HG03045 (cell line): ENCODE data around the gene MSI2.
"Not testable (repeated sequence)": the region's sequence is repeated elsewhere in the genome, so short reads cannot be mapped to it uniquely, and the experiment has no call there.

Source experiments
- ATAC-seq: cut with Tn5 transposase; IDR thresholded peaks from one replicate; pipeline ENCODE4 v1.9.1; 2021; ENCODE audit warnings: mild to moderate bottlenecking, moderate library complexity; ENCODE audit not compliant: unreplicated experiment

The MSI2 gene

DNA sequence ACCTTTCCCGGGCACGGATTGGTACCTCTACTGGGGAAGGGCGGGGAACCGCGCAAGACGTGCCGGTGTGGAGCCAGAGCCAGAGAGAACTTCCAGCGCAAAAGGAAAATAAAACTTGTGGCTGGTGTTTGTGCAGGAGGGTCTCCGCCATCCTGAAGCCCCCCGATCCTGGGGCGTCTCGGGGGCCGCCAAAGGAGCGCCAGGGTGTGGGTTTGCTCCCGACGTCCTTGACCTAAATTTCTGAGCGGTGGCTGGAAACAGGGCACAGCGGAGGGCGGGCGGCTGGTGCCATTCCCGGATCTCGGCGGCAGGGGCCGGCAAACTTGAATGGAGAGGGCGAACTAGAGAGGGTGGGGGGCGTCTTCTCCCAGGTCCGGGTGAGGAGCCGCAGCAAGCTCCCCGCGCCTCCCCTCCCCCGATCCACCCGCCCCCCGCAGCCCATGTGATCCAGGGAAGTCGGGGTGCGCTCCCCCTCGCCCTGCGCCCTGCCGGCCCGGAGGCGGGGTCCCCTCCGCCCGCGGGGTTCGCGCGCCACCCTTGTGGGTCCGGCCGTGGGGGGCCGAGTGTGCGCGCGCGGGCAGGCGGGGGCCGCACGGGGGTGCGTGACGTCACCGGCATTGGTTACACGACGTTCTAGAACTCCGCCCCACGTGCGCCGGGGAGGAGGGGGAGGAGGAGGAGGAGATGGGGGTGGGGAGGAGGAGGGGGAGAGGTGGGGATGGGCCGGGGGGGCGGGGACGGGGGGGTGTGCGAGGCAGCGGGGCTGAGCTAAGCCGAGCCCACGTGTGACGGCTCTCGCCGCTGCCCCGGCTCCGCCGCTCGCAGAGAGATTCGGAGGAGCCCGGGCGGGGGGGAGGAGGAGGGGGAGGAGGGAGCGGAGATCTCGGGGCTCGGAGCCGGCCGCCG, at the start of gene MSI2:
Gene MSI2, plus strand, starts transcription at position 748 of the 906 bp plus-strand sequence. CDS start 220 bp downstream, outside the sequence.
- ATAC-seq, result peak; percentile 77

DNA sequence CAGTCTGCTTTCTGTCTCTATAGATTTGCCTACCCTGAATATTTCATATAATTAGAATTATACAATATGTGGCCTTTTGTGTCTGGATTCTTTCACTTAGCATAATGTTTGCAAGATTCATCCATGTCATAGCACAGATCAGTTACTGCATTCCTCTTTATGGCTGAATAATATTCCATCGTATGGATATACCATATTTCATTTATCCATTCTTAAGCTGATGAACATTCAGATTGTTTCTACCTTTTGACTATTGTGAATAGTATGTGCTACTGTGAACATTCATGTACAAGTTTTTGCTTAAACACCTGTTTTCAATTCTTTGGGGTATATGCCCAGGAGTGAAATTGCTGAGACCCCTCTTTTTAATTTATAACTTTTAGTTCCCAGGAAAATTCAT, 49.4 kb upstream of the MSI2 start:
- no peak for ATAC-seq

DNA sequence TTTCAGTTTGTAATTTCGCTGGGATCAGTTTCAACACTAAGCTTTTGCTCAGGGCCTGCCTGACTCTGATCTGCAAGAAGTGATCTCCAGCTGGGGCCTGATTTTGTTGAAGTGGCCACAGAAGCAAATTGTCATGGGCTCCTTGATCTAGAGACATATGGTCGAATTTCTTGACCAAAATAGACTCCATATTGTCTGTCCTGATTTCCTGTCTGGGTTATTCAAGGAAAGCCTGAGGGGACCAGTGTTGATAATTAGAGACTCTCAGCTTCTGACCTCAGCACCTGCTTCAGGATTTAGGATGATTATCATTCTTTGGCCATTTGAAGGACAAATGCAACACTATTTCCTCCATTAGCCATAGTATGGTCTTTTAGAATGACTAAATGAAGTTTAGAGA, 48.9 kb upstream of the MSI2 start:
- ATAC-seq, result no peak

DNA sequence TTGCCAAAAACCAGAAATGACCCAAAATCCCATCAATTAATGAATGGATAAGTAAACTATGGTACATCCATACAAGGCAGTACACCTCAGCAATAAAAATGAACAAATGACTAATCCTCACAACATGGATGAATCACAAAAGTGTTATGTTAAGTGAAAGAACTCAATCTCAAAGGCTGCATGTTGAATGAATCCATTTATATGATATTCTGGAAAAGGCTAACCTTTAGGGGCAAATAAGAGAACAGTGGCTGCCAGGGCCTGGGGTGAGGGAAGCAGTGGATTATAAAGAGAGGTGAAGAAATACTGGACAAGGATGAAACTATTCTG, 46.1 kb upstream of the MSI2 start:
- no peak for ATAC-seq

DNA sequence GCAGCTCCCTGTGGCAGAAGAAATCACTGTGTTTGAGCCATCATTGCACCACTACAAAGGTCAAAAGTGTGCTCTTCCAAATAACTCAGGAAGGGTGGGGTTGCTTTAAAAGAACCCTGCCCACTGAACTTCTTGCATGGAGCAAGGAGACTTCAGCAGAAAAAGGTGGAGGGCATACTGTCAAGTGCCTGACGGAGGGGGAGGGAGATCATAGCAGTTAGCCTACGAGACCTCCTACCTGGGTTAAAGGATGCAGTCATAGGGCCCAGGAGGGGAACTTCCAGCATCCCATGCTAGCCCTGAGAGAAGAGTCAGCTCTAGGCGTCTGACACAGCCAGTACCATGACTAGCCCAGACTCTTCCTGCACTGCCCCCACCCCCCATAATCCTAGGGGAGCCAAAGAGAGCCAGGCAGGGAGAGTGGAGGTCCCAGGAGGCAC, 45.3 kb upstream of the MSI2 start:
- no peak for ATAC-seq

DNA sequence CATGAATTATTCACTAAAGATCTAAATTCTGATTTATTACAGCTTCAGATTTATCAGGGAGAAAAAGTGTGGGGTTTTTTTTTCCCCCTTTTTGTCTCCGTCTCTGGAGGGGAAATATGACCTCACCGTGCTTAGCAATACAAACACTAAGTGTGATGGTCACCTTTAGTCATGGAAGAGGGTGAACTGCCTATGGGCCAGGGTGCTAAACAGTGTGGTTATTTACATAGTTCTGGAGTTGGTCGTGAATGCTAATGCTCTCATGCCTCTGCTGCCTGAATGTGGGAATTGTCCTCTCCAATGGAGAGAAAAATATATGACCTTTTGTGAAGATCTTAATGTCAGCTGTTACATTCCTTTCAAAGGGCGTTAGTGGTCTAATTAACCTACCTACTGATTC, 44.8 kb upstream of the MSI2 start:
- no peak for ATAC-seq

DNA sequence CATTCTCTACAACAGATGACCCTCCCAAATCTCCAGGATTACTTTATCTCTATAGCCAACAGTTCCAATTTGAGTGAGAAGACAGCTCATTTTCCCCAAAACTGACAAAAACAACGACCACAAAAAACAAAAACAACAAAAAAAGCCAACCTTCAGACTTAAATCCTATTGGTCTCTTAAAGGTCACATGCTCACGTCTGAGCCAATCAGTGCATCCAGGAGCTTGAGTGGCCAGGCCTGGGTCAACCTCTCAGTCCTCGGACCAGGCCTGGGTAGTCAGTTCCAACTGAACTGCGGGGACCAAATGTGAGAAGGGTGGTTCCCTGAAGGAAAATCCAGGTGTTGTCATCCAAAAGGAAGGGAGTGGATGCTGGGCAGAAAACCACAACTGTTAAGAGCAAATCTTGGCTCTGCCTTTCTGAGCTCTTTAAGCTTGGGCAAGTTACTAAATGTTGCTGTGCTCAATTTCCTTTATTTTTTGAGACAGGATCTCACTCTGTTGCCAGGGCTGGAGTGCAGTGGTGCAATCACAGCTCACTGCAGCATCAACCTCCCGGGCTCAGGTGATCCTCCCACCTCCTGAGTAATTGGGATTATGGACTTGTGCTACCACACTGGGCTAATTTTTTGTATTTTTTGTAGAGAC, 43.0 kb upstream of the MSI2 start:
- ATAC-seq, result no peak

DNA sequence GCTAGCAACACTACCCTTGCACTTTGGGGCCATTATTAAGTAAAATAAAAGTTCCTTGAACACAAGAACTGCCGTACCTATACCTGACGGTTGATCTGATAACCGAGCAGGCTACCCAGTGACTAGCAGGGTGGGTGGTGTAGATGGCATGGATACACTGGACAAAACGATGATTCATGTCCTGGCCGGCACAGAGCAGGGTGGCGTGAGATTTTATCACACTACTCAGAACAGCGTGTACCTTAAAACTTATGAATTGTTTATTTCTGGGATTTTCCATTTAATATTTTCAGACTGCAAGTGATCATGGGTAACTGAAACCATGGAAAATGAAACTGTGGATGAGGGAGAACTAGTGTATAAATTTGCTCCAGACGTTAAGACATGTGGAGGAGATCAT, 41.0 kb upstream of the MSI2 start:
- ATAC-seq, result no peak

DNA sequence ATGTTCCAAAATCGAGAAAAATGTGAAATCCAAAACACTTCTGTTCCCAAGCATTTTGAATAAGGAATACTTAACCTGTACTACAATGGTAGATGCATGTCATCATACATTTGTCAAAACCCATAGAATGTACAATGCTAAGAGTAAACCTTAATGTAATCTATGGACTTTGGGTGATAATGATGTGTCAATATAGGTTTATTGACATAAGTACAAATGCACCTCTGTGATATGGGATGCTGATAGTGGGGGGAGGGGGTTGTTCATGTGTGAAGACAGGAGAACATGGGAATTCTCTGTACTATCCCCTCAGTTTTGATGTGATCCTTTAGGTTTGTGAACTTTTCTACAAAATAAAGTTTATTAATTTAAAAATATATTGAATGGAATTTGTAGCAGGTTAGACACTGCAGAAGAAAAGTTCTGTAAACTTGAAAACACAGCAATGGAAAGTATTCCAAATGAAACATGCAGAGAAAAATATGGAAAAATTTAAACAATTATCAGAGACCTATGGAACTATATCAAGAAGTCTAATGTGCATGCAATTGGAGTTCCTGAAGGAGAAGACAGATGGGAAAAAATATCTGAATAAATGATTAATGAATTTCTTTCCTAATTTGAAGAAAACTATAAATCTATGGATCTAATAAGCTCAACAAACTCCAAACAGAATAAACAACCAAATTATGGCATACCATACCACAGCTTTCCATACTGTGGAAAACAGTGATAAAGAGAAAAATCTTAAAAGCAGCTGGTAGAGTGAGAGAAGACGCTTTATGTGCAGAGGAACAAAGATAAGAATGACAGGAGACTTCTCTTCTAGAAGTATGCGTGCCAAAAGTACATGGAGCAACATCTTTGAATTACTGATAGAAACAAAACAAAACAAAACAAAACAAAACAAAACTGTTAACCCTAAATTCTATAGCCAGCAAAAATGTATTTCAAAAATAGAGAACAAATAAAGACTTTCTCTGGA, 34.7 kb upstream of the MSI2 start:
- no peak for ATAC-seq

DNA sequence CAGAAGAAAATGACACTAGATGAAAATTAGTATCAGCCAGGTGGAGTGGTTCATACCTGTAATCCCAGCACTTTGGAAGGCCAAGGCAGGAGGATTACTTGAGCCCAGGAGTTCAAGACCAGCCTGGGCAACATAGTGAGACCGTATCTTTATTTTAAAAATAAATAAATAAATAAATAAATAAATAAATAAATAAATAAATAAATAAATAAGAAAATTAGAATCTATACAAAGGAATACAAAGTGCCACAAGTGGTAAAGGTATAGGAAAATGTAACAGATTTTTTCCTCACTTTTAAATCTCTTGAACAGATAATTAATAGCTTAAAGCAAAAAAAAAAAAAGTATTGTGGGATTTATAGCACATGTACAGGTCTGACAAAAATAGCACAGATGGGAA, 33.9 kb upstream of the MSI2 start:
- not testable (repeated sequence) for ATAC-seq

DNA sequence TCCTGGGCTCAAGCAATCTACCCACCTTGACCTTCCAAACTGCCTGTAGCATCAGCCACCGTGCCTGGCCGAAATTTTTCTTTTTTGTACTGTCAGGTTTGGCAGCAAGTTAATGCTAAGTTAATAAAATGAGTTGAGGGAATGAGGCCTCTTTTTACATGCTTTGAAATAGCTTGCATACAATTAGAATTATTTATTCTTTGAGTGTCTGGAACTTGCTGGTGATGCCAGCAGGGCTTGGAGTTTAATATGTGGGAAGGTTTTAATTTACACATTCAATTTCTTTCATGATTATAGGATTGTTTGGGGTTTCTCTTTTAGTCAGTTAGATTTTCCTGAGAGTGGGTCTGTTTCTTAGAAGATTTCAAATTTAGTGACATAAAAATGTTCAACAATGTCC, 31.2 kb upstream of the MSI2 start:
- no peak for ATAC-seq

DNA sequence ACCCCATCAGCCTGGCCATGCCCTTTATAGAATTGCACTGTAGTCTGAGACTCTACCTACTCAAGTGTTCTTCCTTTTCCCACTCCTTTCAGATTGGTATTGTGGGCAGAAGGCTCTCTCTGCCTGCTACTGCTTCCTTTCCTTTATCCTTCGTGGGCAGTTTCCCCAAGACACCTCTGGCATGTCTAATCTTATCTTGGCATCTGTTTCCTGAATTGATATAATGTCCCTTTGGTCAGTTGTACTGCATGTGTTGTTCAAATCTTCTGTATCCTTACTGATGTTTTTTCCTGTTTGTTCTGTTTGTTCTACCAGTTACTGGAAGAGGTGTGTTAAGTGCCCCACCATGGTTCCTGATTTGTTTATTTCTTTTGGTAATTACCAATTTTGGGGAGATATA, 29.5 kb upstream of the MSI2 start:
- ATAC-seq, result no peak

DNA sequence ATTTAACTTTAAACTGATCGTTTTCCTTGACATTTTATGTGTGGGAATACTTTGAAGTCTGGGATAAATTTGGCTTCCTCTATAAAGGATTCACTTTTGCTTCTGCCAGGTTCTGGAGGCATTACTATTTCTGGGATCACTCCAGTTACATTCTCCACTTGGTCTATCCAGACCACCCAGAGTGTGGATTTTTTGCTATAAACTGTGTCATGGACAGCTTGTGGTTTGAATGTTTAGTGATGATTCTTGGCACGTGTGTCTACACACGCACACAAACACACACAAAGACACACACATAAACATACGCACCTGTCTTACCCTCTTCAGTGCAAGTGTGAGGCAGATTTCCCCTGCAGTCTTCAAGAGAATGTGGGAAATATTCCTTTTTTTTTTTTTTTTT, 27.4 kb upstream of the MSI2 start:
- ATAC-seq, result no peak

DNA sequence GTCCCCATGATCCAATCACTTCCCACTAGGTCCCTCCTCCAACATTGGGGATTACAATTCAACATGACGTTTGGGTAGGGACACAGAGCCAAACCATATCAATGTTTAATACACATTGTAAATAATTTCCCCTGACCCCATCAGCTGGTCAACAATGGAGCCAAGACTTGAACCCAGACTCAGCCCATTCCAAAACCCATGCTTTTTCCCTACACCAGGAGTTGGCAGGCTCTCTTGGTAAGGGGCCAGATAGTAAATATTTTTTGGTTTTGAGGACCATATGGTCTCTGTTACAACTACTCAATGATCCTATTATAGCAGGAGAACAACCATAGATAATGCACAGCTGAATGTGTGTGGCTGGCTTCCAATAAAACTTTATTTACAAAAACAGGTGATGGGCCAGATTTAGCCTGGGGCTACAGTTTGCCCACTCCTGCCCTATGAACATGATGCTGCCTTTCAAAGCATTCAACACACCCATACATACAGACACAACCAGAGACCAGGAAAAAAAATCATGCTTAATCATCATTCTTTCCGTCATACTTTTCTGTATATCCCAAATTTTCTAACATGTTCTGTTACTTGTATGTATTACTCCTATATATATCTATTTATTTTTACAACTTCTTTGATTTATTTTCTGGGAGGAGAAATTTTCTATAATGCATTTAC, 22.1 kb upstream of the MSI2 start:
- no peak for ATAC-seq

DNA sequence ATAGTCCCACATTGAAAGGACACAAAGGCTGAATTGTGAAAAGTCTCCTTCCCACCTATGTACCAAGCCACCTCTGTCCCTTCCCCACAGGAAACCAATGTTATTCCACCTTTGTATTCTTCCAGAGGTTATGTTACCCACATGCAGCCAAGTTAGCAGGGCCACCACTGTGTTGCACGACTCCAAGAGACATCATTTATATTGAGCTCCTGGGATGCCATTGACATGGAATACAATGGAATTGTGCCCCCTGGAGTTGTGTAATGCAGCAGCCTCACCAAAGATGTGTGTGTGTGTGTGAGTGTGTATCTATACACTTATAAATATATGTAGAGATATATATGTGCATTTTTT, 21.6 kb upstream of the MSI2 start:
- ATAC-seq, result no peak

DNA sequence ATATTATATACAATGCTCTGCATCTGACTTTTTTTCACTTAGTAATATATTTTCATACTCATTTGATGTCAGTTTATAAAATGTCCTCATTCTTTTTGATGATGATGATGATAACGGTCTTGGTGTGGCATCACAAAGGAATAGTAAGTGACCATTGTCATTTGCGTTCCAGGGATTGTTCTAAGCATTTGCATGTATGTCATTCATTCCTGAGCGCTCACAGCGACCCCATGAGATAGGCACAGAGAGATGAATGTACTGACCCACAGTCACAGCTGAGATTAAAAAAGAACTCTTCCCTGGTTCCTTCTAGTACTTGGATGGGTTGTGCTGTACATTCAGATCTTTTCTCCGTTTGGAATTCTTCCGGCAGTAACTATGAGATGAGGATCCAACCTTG, 21.2 kb upstream of the MSI2 start:
- ATAC-seq, result no peak

DNA sequence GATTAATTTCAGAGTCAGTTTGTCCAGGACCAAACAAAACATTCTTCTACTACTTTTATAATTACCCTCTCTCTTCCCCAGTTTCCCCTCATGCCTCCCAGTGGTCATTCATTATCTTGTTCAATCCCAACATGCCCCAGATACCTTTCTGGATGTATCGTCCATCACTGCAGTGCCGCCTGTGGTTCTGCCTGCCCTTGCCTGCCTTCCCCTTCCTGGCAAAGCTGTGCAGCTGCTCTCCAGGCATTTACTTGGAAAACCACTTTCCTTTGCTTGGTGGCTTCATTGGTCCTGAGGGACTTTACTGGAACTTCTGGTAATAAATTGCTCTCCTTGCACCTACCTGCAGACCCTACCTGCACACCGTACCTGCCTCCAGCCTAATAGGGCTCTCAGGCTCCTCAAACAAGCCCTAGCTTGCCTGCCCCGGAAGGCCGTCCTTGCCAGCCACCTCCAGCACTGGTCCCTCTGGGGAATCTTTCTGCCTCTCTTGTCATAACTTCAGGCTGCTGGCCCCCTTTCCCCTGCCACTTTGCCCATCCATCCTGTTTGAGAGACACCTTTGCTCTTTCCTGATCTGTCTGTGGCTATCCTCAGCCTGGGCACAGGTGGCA, 19.5 kb upstream of the MSI2 start:
- no peak for ATAC-seq

DNA sequence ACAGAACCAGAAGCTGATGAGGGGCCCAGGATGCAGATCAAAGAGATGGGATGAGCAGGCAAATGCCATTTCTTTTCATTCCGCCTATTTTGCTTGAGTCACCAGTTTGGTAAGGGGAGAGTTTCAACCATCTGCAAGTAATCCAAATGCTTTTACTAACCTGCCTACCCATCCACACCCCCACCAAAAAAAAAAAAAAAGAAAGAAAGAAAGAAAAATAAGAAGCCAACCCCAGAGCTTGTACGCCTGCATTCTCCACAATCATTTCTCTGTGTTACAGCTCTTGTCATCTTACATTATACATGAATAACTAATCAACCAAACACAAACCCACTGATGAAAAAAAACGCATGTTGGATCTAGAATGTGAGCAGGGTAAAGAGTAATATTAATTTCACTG, 15.7 kb upstream of the MSI2 start:
- no peak for ATAC-seq

DNA sequence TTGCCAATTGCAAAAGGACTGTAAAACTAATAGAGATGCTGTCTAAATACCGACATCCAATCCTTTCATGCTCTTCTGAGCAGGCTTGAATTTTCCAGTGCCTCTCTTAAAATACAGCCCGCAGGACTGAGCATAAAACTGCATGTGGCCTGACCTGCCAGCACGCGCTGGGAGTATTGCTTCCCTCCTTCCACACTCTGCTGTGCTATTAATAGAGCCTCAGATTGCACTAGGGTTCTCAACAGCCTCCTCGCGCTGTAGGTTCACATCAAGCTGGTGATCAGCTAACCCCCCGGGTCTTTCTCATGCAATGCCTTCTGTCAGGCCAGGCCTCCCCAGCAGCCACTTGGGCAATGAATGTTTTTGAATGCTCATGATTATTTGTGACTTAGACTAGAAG, 14.2 kb upstream of the MSI2 start:
- ATAC-seq, result no peak

DNA sequence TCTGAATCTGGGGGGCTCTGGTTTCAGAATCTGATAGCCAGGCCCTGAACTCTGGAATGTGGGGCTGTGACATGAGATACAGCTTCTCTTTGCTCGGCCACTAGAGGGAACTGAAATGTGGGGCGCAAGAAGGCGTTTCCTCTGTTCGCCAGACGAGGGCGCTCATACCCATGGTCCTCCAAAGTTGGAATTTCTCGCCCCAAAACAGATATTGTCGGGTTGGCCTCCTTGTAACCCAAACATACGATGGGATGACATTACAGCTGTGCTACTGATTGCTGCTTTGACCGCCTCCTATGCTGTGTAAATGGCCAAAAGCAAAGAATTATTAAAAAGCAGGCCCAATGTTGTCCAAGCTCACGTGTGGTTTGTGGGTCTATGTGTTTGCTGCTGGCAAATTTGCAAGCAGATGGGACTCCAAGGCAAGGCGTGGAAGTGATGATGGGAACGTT, 13.1 kb upstream of the MSI2 start:
- ATAC-seq, result no peak
